Lower lobe of right lung (tissue), 2 donors: ENCODE measurements around the gene SPHKAP. TPM values are rescaled to one million over a fixed set of nuclear protein-coding genes. Genes with fewer than 3 reads are reported as not detected.

Experiments used
- ATAC-seq, 2 donors: fragments of 200-7000 bp; cut with Tn5 transposase; one replicate each; pipeline ENCODE4 v1.9.1; 2020 to 2022; ENCODE audit warnings: mild to moderate bottlenecking in 2 of 2, moderate library complexity in 2 of 2
- DNase-seq: peaks from one replicate; pipeline ENCODE4 v3.0.0-alpha.2; 2020
- H3K27ac ChIP-seq: fragments of 200-600 bp; one replicate; pipeline ENCODE4 v1.8.0; 2022
- H3K27me3 ChIP-seq: fragments of 200-600 bp; one replicate; pipeline ENCODE4 v1.8.0; 2022; ENCODE audit warnings: low read depth
- H3K36me3 ChIP-seq: fragments of 200-600 bp; one replicate; pipeline ENCODE4 v1.8.0; 2022; ENCODE audit warnings: mild to moderate bottlenecking
- H3K4me1 ChIP-seq: fragments of 200-600 bp; one replicate; pipeline ENCODE4 v1.8.0; 2022
- H3K4me3 ChIP-seq: fragments of 200-600 bp; one replicate; pipeline ENCODE4 v1.8.0; 2022; ENCODE audit warnings: mild to moderate bottlenecking
- H3K9me3 ChIP-seq: fragments of 200-600 bp; one replicate; pipeline ENCODE4 v1.8.0; 2022
- intact Hi-C: fragments of 100-400 bp; cut with DNase I; formaldehyde crosslinking; loops from one replicate; pipeline ENCODE4 v1.11.0; 2022
- total RNA-seq: library from RNA; stranded (reverse); fragmentation: NEBNext Ultra II Directional; extraction: Animal tissue kit (Norgen Biotek cat#: 25700); gene quantifications from one replicate; pipeline ENCODE4 v1.2.1, GENCODE V29; 2021
- TF ChIP-seq, protein P1 (sequence below): fragments of 200-600 bp; IDR thresholded peaks from one replicate; pipeline ENCODE4 v1.8.0; 2022; ENCODE audit warnings: antibody characterized with exemption, mild to moderate bottlenecking
- donor health status: DM: no; HTN: yes; CAD: no; lungs with severe emphysema.

The SPHKAP gene
- total RNA-seq, 1 donor from 2014 or later: 0.06 TPM

DNA sequence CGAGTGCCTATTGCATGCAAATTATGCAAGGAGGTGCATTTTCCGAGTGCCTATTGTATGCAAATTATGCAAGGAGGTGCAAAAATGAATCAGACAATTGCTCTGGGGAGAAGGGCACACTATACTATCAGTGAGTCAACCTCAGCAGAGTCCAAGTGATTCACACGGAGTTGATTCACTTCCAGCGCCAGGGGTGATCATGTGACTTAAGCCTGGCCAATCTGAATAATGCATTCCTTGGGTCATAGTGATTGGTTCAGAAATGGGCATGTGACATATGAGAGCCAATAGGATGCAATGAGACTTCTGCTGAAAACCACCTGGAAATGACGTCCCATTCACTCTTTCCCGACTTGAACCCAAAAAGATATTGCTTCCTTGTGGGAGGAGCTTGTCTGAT is 157.9 kb downstream of the SPHKAP start:
- no peak for DNase-seq
- no peak for ATAC-seq
- no peaks in the 10 kb centered on the region for H3K4me1 ChIP-seq
- TF ChIP-seq, protein P1, sequence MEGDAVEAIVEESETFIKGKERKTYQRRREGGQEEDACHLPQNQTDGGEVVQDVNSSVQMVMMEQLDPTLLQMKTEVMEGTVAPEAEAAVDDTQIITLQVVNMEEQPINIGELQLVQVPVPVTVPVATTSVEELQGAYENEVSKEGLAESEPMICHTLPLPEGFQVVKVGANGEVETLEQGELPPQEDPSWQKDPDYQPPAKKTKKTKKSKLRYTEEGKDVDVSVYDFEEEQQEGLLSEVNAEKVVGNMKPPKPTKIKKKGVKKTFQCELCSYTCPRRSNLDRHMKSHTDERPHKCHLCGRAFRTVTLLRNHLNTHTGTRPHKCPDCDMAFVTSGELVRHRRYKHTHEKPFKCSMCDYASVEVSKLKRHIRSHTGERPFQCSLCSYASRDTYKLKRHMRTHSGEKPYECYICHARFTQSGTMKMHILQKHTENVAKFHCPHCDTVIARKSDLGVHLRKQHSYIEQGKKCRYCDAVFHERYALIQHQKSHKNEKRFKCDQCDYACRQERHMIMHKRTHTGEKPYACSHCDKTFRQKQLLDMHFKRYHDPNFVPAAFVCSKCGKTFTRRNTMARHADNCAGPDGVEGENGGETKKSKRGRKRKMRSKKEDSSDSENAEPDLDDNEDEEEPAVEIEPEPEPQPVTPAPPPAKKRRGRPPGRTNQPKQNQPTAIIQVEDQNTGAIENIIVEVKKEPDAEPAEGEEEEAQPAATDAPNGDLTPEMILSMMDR: no peak
- intact Hi-C loops: no loop called here
- H3K36me3 ChIP-seq: no peaks in the 10 kb centered on the region
- no peaks in the 10 kb centered on the region for H3K9me3 ChIP-seq
- H3K27ac ChIP-seq: no peak overlapping the region
- H3K27me3 ChIP-seq: no peaks in the 10 kb centered on the region
- H3K4me3 ChIP-seq: no peak overlapping the region

DNA sequence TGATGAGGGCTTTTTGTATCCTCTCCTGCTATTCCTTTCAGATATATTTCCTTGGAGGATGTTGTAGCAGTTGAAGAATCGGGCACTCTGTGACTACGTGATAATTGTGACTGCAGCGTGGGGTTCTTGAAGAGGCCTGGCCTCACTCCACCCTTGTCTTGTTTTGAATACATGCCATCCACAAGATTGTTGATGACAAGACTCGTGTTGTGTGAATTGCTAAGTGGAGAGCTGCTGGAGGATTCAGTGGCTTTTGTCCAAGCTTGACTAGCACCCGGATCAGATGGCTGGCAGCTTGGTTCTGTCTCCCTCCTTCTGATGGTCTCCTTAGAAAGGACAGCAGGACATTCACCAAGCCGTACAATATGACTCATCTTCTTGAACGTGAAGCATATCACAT is 163.2 kb downstream of the SPHKAP start:
- no peaks in the 10 kb centered on the region for H3K27me3 ChIP-seq
- no peak for DNase-seq
- ATAC-seq: no peak
- intact Hi-C loops: no loop called here
- no peaks in the 10 kb centered on the region for H3K9me3 ChIP-seq
- H3K27ac ChIP-seq: no peak overlapping the region
- H3K4me1 ChIP-seq: no peaks in the 10 kb centered on the region
- TF ChIP-seq, protein P1: no peak
- no peak overlapping the region for H3K4me3 ChIP-seq
- no peaks in the 10 kb centered on the region for H3K36me3 ChIP-seq

GRCh38 chr2:228017784-228018183 is 163.7 kb downstream of the SPHKAP start:
- H3K4me3 ChIP-seq: no peak overlapping the region
- H3K9me3 ChIP-seq: no peaks in the 10 kb centered on the region
- DNase-seq: no peak
- TF ChIP-seq, protein P1: no peak
- no peak for ATAC-seq
- H3K27ac ChIP-seq: no peak overlapping the region
- no peaks in the 10 kb centered on the region for H3K27me3 ChIP-seq
- no peaks in the 10 kb centered on the region for H3K36me3 ChIP-seq
- no peaks in the 10 kb centered on the region for H3K4me1 ChIP-seq
- intact Hi-C loops: no loop called here

DNA sequence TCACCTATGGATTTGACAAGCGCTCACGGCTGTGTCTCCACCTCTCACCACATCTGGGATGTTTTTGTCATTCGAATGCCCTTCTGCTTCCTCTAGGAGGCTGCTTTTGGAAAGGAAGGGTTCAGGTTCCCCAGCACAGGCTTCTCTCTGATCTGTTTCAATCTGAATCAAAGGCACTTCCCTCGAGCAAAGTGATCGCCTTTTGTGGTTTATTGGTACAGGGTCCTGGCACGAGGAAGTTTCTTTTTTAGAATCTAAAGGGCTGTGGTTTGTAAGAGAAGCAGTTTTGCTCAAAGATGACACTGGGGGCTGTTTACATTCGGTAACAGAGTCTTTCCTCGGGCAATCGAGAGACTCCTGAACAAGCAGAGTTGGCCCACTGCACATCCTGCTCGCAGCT is 165.1 kb downstream of the SPHKAP start:
- H3K9me3 ChIP-seq: no peaks in the 10 kb centered on the region
- TF ChIP-seq, protein P1: no peak
- no peak for ATAC-seq
- no peak overlapping the region for H3K27ac ChIP-seq
- H3K4me3 ChIP-seq: no peak overlapping the region
- DNase-seq: no peak
- intact Hi-C loops: no loop called here
- no peaks in the 10 kb centered on the region for H3K27me3 ChIP-seq
- H3K36me3 ChIP-seq: no peaks in the 10 kb centered on the region
- no peaks in the 10 kb centered on the region for H3K4me1 ChIP-seq

- H3K36me3 ChIP-seq: no peaks in the 10 kb centered on the region
- ATAC-seq: no peak
- no peaks in the 10 kb centered on the region for H3K9me3 ChIP-seq
These were observed 165.7 kb downstream of the SPHKAP start for GRCh38 chr2:228015741-228016140.

More at GRCh38 chr2:228015741-228016140, 165.7 kb downstream of the SPHKAP start:
- no peak overlapping the region for H3K4me3 ChIP-seq
- intact Hi-C loops: no loop called here
- no peak for DNase-seq
- H3K27ac ChIP-seq: no peak overlapping the region
- no peaks in the 10 kb centered on the region for H3K27me3 ChIP-seq
- TF ChIP-seq, protein P1: no peak
- H3K4me1 ChIP-seq: no peaks in the 10 kb centered on the region
